Skeletal muscle cell (primary cell): Measurements from ENCODE around the gene DNAJC30.
"Not testable (repeated sequence)": the region's sequence is repeated elsewhere in the genome, so short reads cannot be mapped to it uniquely, and the experiment has no call there.

Experiments used
- DNase-seq: peaks from one replicate; pipeline ENCODE4 v3.0.0-alpha.2; 2010; ENCODE audit warnings: low read depth
- H3K4me3 ChIP-seq: 2 replicates; pipeline ENCODE4 v1.5.1; 2011; ENCODE audit warnings: low read depth, mild to moderate bottlenecking, control low read depth, low read length, moderate library complexity

DNAJC30 gene

GRCh38 chr7:73685311-73685710, 2.1 kb upstream of the DNAJC30 start:
- no peak for DNase-seq
- H3K4me3 ChIP-seq, result no peak overlapping the region

- DNase-seq, result no peak
- peak overlapping the region; percentile 100 for H3K4me3 ChIP-seq
Measured at GRCh38 chr7:73683788-73684693, 788 bp upstream of the DNAJC30 start.

GRCh38 chr7:73682745-73683055, 553 bp downstream of the DNAJC30 start:
- no peak for DNase-seq
- H3K4me3 ChIP-seq, result peak overlapping the region; percentile 100

- no peak for DNase-seq
- H3K4me3 ChIP-seq, result no peak overlapping the region
Measured at GRCh38 chr7:73681031-73681430, 2.2 kb downstream of the DNAJC30 start.

- no peak overlapping the region for H3K4me3 ChIP-seq
- DNase-seq, result no peak
Measured at GRCh38 chr7:73680501-73680900, 2.8 kb downstream of the DNAJC30 start.

GRCh38 chr7:73679709-73680108, 3.5 kb downstream of the DNAJC30 start:
- no peak for DNase-seq
- H3K4me3 ChIP-seq, result no peak overlapping the region

- H3K4me3 ChIP-seq, result no peak overlapping the region
- no peak for DNase-seq
Measured at GRCh38 chr7:73678862-73679261, 4.4 kb downstream of the DNAJC30 start.

GRCh38 chr7:73676062-73676461, 7.2 kb downstream of the DNAJC30 start:
- not testable (repeated sequence) for DNase-seq

GRCh38 chr7:73674468-73675124, 8.7 kb downstream of the DNAJC30 start:
- no peak for DNase-seq
- no peak overlapping the region for H3K4me3 ChIP-seq

More at GRCh38 chr7:73676062-73676461, 7.2 kb downstream of the DNAJC30 start:
- not testable (repeated sequence) for H3K4me3 ChIP-seq

GRCh38 chr7:73671857-73672445, 11.3 kb downstream of the DNAJC30 start:
- H3K4me3 ChIP-seq, result no peak overlapping the region
- no peak for DNase-seq

- DNase-seq, result no peak
- no peak overlapping the region for H3K4me3 ChIP-seq
Measured at GRCh38 chr7:73671322-73671661, 12.0 kb downstream of the DNAJC30 start.

- no peak for DNase-seq
- H3K4me3 ChIP-seq, result no peak overlapping the region
Measured at GRCh38 chr7:73669858-73670385, 13.3 kb downstream of the DNAJC30 start.

- DNase-seq, result no peak
- H3K4me3 ChIP-seq, result peak overlapping the region; percentile 9
Measured at GRCh38 chr7:73669288-73669701, 14.0 kb downstream of the DNAJC30 start.

- H3K4me3 ChIP-seq, result peak overlapping the region; percentile 77
Measured at GRCh38 chr7:73668886-73669230, 14.4 kb downstream of the DNAJC30 start.

GRCh38 chr7:73668103-73668885, 15.0 kb downstream of the DNAJC30 start:
- peak overlapping the region; percentile 77 for H3K4me3 ChIP-seq
- DNase-seq, result no peak

More at GRCh38 chr7:73668886-73669230, 14.4 kb downstream of the DNAJC30 start:
- no peak for DNase-seq

- DNase-seq, result peak; percentile 57
- H3K4me3 ChIP-seq, result peak within 1 kb of the TSS; percentile 77
Measured at GRCh38 chr7:73667344-73668102, 15.7 kb downstream of the DNAJC30 start, which contains the start of gene VPS37D. TSS of gene VPS37D (plus strand) at chr7:73667831. CDS start at chr7:73667959, 128 bp downstream.

- H3K4me3 ChIP-seq, result no peak overlapping the region
- no peak for DNase-seq
Measured at GRCh38 chr7:73663033-73663432, 20.2 kb downstream of the DNAJC30 start.

- not testable (repeated sequence) for DNase-seq
Measured at GRCh38 chr7:73660594-73660993, 22.7 kb downstream of the DNAJC30 start.

GRCh38 chr7:73659983-73660382, 23.3 kb downstream of the DNAJC30 start:
- no peak for DNase-seq
- H3K4me3 ChIP-seq, result no peak overlapping the region

More at GRCh38 chr7:73660594-73660993, 22.7 kb downstream of the DNAJC30 start:
- H3K4me3 ChIP-seq, result not testable (repeated sequence)
